ENCODE results near the gene TOR3A. TPM values are rescaled to one million over a fixed set of nuclear protein-coding genes. Genes with fewer than 3 reads are reported as not detected.

The TOR3A gene
- total and polyA plus RNA-seq, 2 of the 13 experiments (the other 11 are each of a cell fraction or from before 2014, with no cell fraction given), result 14.7 to 28.4 TPM

GRCh38 chr1:179089827-179090482 is 8.1 kb downstream of the TOR3A start (continued):
- peak; percentile 91 for TF ChIP-seq NR2F6 (IDR thresholded peaks at IDR 0.05)
- TF ChIP-seq NR2F6 (CRISPR knock-in tag; IDR thresholded peaks at IDR 0.05), result peak; percentile 90
- no peak for TF ChIP-seq FOXJ3 (CRISPR knock-in tag; IDR thresholded peaks at IDR 0.05; ENCODE audit: borderline replicate concordance)
- TF ChIP-seq ZNF501 (CRISPR knock-in tag; IDR thresholded peaks at IDR 0.05), result no peak
- no peak for TF ChIP-seq ZNF280D (CRISPR knock-in tag; IDR thresholded peaks at IDR 0.05)
- TF ChIP-seq IRX3 (CRISPR knock-in tag; IDR thresholded peaks at IDR 0.05; ENCODE audit: borderline replicate concordance, low read depth), result no peak
- peak; percentile 63; the same call in 1 of the 2 replicates for TF ChIP-seq NR2C2 (CRISPR knock-in tag; IDR thresholded peaks at IDR 0.05; ENCODE audit: borderline replicate concordance)
- TF ChIP-seq HOMEZ (CRISPR knock-in tag; IDR thresholded peaks at IDR 0.05; ENCODE audit: low read depth), result no peak
- TF ChIP-seq ZNF614 (CRISPR knock-in tag; IDR thresholded peaks at IDR 0.05; ENCODE audit: borderline replicate concordance), result no peak
- peak; percentile 51; the same call in 1 of the 2 replicates for TF ChIP-seq PITX1 (CRISPR knock-in tag; IDR thresholded peaks at IDR 0.05)
- TF ChIP-seq ZNF780A (CRISPR knock-in tag; IDR thresholded peaks at IDR 0.05), result peak; percentile 64; the same call in 1 of the 2 replicates
- TF ChIP-seq HDAC2 (CRISPR knock-in tag; IDR thresholded peaks at IDR 0.05), result peak; percentile 45; the same call in 1 of the 2 replicates
- peak; percentile 93 for TF ChIP-seq NR2F2 (IDR thresholded peaks at IDR 0.05; ENCODE audit: borderline replicate concordance, low read depth)
- TF ChIP-seq SMC3 (IDR thresholded peaks at IDR 0.05; ENCODE audit: low read length), result no peak
- TF ChIP-seq DDIT3 (CRISPR knock-in tag; IDR thresholded peaks at IDR 0.05), result no peak
- 0 out of 4 replicates have a peak, but pooled peaks of 1 of the 2 experiments have one; percentile 18 for TF ChIP-seq POLR2A (IDR thresholded peaks at IDR 0.05; ENCODE audit: insufficient read depth in 1 of 2, low read depth in 2 of 2, low read length in 2 of 2)
- peak; percentile 61 for TF ChIP-seq RFX5 (IDR thresholded peaks at IDR 0.05; ENCODE audit: low read depth, low read length)
- 0 out of 2 replicates have a peak, but pooled peaks have one; percentile 24 for TF ChIP-seq ZNF746 (CRISPR knock-in tag; IDR thresholded peaks at IDR 0.05)
- 0 out of 4 replicates have a peak, but pooled peaks of 1 of the 2 experiments have one; percentile 34 for TF ChIP-seq EP300 (IDR thresholded peaks at IDR 0.05; ENCODE audit: low read depth in 2 of 2, low read length in 2 of 2)
- no peak for TF ChIP-seq EP300 (CRISPR knock-in tag; IDR thresholded peaks at IDR 0.05; ENCODE audit: borderline replicate concordance)
- TF ChIP-seq ZNF883 (CRISPR knock-in tag; IDR thresholded peaks at IDR 0.05; ENCODE audit: not compliant biosample characterization), result no peak
- peak; percentile 81; the same call in 1 of the 2 replicates for TF ChIP-seq RXRA (CRISPR knock-in tag; IDR thresholded peaks at IDR 0.05)
- no peak for TF ChIP-seq ZNF556 (CRISPR knock-in tag; IDR thresholded peaks at IDR 0.05; ENCODE audit: borderline replicate concordance)
- no peak for TF ChIP-seq FLYWCH1 (CRISPR knock-in tag; IDR thresholded peaks at IDR 0.05)
- 0 out of 2 replicates have a peak, but pooled peaks have one; percentile 21 for TF ChIP-seq SP5 (CRISPR knock-in tag; IDR thresholded peaks at IDR 0.05; ENCODE audit: borderline replicate concordance, low read depth)

Data from HepG2 (cell line).